Ishikawa (cell line): Measurements from ENCODE around the gene TLR8.

Experiments
- CEBPB ChIP-seq: IDR thresholded peaks from 2 replicates; pipeline ENCODE4 v1.6.1; 2012
- CREB1 ChIP-seq: IDR thresholded peaks from 2 replicates; pipeline ENCODE4 v1.6.1; 2012; ENCODE audit warnings: low read depth
- EGR1 ChIP-seq: IDR thresholded peaks from 2 replicates; pipeline ENCODE4 v1.6.1; 2012
- EP300 ChIP-seq: IDR thresholded peaks from 2 replicates; pipeline ENCODE4 v1.6.1; 2012; ENCODE audit warnings: borderline replicate concordance
- FOXM1 ChIP-seq: IDR thresholded peaks from 2 replicates; pipeline ENCODE4 v1.6.1; 2012; ENCODE audit warnings: low read depth, borderline replicate concordance
- NFIC ChIP-seq: IDR thresholded peaks from 2 replicates; pipeline ENCODE4 v1.6.1; 2012
- RAD21 ChIP-seq: IDR thresholded peaks from 2 replicates; pipeline ENCODE4 v1.6.1; 2012; ENCODE audit warnings: low read depth
- TAF1 ChIP-seq: IDR thresholded peaks from 2 replicates; pipeline ENCODE4 v1.6.1; 2012; ENCODE audit warnings: low read depth, mild to moderate bottlenecking
- TCF12 ChIP-seq: IDR thresholded peaks from 2 replicates; pipeline ENCODE4 v1.6.1; 2012; ENCODE audit warnings: low read depth
- TEAD4 ChIP-seq: IDR thresholded peaks from 2 replicates; pipeline ENCODE4 v1.6.1; 2012
- YY1 ChIP-seq: IDR thresholded peaks from 2 replicates; pipeline ENCODE4 v1.6.1; 2012; ENCODE audit warnings: low read depth
- ZBTB7A ChIP-seq: IDR thresholded peaks from 2 replicates; pipeline ENCODE4 v1.6.1; 2012; ENCODE audit warnings: low read depth
- TF ChIP-seq, protein P1 (sequence below): IDR thresholded peaks from 2 replicates; pipeline ENCODE4 v1.6.1; 2012; ENCODE audit warnings: low read depth, mild to moderate bottlenecking
- TF ChIP-seq, protein P2 (sequence below): IDR thresholded peaks from 2 replicates; pipeline ENCODE4 v1.6.1; 2012
- TF ChIP-seq, protein P3 (sequence below): IDR thresholded peaks from 2 replicates; pipeline ENCODE4 v1.6.1; 2012

TLR8 gene

DNA sequence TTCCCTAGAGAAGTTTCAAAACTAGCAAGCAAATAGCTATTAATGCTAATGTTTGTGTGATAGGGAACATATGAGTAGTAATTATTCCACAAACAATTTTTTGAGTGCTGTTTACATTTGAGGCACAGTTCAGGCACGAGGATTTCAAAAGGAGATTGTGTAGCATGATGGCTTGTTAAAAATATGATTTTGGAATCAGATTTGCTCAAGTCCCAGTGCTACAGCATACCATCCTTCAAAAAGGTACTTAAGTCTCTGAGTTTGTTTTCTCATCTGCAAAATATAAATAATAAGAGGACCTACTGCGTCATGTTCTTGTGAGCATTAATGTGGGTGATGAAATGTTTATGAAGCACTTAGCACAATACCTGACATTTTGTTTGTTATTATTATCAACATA is 11.3 kb downstream of the TLR8 start:
- TF ChIP-seq, protein P1, sequence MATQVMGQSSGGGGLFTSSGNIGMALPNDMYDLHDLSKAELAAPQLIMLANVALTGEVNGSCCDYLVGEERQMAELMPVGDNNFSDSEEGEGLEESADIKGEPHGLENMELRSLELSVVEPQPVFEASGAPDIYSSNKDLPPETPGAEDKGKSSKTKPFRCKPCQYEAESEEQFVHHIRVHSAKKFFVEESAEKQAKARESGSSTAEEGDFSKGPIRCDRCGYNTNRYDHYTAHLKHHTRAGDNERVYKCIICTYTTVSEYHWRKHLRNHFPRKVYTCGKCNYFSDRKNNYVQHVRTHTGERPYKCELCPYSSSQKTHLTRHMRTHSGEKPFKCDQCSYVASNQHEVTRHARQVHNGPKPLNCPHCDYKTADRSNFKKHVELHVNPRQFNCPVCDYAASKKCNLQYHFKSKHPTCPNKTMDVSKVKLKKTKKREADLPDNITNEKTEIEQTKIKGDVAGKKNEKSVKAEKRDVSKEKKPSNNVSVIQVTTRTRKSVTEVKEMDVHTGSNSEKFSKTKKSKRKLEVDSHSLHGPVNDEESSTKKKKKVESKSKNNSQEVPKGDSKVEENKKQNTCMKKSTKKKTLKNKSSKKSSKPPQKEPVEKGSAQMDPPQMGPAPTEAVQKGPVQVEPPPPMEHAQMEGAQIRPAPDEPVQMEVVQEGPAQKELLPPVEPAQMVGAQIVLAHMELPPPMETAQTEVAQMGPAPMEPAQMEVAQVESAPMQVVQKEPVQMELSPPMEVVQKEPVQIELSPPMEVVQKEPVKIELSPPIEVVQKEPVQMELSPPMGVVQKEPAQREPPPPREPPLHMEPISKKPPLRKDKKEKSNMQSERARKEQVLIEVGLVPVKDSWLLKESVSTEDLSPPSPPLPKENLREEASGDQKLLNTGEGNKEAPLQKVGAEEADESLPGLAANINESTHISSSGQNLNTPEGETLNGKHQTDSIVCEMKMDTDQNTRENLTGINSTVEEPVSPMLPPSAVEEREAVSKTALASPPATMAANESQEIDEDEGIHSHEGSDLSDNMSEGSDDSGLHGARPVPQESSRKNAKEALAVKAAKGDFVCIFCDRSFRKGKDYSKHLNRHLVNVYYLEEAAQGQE: no peak
- no peak for TF ChIP-seq EGR1
- no peak for TF ChIP-seq TCF12
- TF ChIP-seq NFIC: no peak
- no peak for TF ChIP-seq RAD21
- TF ChIP-seq, protein P2, sequence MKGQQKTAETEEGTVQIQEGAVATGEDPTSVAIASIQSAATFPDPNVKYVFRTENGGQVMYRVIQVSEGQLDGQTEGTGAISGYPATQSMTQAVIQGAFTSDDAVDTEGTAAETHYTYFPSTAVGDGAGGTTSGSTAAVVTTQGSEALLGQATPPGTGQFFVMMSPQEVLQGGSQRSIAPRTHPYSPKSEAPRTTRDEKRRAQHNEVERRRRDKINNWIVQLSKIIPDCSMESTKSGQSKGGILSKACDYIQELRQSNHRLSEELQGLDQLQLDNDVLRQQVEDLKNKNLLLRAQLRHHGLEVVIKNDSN: no peak
- TF ChIP-seq EP300: no peak
- no peak for TF ChIP-seq ZBTB7A
- TF ChIP-seq TEAD4: no peak
- TF ChIP-seq YY1: no peak
- TF ChIP-seq CREB1: no peak
- TF ChIP-seq, protein P3, sequence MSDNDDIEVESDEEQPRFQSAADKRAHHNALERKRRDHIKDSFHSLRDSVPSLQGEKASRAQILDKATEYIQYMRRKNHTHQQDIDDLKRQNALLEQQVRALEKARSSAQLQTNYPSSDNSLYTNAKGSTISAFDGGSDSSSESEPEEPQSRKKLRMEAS: no peak

DNA sequence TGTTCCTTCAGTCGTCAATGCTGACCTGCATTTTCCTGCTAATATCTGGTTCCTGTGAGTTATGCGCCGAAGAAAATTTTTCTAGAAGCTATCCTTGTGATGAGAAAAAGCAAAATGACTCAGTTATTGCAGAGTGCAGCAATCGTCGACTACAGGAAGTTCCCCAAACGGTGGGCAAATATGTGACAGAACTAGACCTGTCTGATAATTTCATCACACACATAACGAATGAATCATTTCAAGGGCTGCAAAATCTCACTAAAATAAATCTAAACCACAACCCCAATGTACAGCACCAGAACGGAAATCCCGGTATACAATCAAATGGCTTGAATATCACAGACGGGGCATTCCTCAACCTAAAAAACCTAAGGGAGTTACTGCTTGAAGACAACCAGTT is 12.6 kb downstream of the TLR8 start:
- no peak for TF ChIP-seq EP300
- TF ChIP-seq, protein P3: no peak
- TF ChIP-seq YY1: no peak
- TF ChIP-seq TEAD4: no peak
- TF ChIP-seq, protein P1: no peak
- no peak for TF ChIP-seq FOXM1

DNA sequence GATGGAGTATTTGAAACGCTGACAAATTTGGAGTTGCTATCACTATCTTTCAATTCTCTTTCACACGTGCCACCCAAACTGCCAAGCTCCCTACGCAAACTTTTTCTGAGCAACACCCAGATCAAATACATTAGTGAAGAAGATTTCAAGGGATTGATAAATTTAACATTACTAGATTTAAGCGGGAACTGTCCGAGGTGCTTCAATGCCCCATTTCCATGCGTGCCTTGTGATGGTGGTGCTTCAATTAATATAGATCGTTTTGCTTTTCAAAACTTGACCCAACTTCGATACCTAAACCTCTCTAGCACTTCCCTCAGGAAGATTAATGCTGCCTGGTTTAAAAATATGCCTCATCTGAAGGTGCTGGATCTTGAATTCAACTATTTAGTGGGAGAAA is 13.2 kb downstream of the TLR8 start:
- TF ChIP-seq, protein P1: peak; percentile 66
- TF ChIP-seq TCF12 (no peak), NFIC (no peak)
- TF ChIP-seq, protein P3: no peak

DNA sequence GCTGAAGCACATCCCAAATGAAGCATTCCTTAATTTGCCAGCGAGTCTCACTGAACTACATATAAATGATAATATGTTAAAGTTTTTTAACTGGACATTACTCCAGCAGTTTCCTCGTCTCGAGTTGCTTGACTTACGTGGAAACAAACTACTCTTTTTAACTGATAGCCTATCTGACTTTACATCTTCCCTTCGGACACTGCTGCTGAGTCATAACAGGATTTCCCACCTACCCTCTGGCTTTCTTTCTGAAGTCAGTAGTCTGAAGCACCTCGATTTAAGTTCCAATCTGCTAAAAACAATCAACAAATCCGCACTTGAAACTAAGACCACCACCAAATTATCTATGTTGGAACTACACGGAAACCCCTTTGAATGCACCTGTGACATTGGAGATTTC is 14.6 kb downstream of the TLR8 start:
- TF ChIP-seq, protein P3: no peak
- TF ChIP-seq EGR1 (no peak), ZBTB7A (no peak), CREB1 (no peak), TCF12 (no peak), FOXM1 (no peak), CEBPB (no peak), YY1 (no peak), NFIC (no peak), RAD21 (no peak), TAF1 (no peak), TEAD4 (no peak), EP300 (no peak)
- TF ChIP-seq, protein P2: no peak
- TF ChIP-seq, protein P1: no peak
